Brain microvascular endothelial cell (primary cell): ENCODE results near the gene ARL17B.
A peak's percentile ranks its signal among the peaks of the same experiment; 100 is the strongest.
"Not testable (repeated sequence)": the region's sequence is repeated elsewhere in the genome, so short reads cannot be mapped to it uniquely, and the experiment has no call there.

Experiments
- DNase-seq: peaks from one replicate; pipeline ENCODE4 v3.0.0-alpha.2; 2020
- H3K27ac ChIP-seq: fragments of 250-450 bp; sonication (Bioruptor Pico); 2 replicates; pipeline ENCODE4 v1.5.1; 2020; ENCODE audit warnings: mild to moderate bottlenecking, moderate library complexity
- H3K27me3 ChIP-seq: fragments of 250-450 bp; sonication (Bioruptor Pico); replicated peaks from 2 replicates; pipeline ENCODE4 v1.5.1; 2020; ENCODE audit warnings: mild to moderate bottlenecking
- H3K36me3 ChIP-seq: fragments of 250-450 bp; sonication (Bioruptor Pico); replicated peaks from 2 replicates; pipeline ENCODE4 v1.5.1; 2020; ENCODE audit warnings: mild to moderate bottlenecking
- H3K4me3 ChIP-seq: 2 replicates; pipeline ENCODE4 v1.5.1; 2011; ENCODE audit warnings: low read depth, mild to moderate bottlenecking, control low read depth, low read length, moderate library complexity
- in situ Hi-C: cut with HindIII; loops from 2 replicates; pipeline ENCODE4 v1.10.0; 2017; ENCODE audit warnings: low sequenced_read_pairs, low pct_ligation_motif_present
- TF ChIP-seq, protein P1 (sequence below): IDR thresholded peaks from 2 replicates; pipeline ENCODE4 v1.5.1; 2011; ENCODE audit warnings: low read depth, mild to moderate bottlenecking, moderate library complexity, low read length, control low read depth, inconsistent platforms; ENCODE audit errors: missing control alignments

ARL17B gene

DNA sequence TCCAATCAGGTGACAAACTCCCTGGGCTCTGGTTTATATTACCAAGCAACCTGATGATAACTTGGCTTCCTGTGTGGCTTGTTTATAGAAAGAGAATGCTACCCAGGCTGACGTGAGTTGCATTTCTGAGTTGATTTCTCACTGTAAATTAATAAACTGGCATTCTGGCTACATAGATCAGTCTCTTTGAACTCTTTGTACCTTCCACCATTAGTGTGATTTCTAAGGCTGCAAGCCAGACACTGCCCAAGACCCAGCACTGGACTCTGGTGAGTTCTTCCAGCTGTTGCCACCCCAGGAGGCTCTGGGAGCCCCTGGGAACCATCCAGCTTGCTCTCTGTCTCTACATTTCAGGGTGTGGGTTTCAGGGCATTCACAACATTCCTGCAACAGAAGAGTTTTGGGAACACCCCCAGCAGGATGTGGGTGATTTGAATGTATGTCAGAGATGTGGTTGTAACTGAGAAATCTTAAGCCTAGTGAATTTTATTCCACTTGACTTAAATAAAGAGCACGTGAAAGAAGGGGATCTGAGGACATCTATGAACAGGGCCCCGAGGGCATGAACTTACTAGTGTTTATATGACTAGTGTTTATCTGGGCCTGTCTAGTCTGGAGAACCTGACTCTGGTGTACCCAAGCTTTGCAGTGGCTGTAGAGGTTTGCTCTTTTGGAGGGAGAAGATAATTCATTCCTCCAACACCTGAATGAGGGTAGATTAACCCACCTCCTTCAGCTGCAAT is 96.9 kb downstream of the ARL17B start:
- peak; percentile 81 for DNase-seq
- Histone ChIP-seq H3K27me3 (no peaks in the 10 kb centered on the region), H3K27ac (peak overlapping the region; percentile 96), H3K36me3 (no peaks in the 10 kb centered on the region), H3K4me3 (no peak overlapping the region)
- TF ChIP-seq, protein P1, sequence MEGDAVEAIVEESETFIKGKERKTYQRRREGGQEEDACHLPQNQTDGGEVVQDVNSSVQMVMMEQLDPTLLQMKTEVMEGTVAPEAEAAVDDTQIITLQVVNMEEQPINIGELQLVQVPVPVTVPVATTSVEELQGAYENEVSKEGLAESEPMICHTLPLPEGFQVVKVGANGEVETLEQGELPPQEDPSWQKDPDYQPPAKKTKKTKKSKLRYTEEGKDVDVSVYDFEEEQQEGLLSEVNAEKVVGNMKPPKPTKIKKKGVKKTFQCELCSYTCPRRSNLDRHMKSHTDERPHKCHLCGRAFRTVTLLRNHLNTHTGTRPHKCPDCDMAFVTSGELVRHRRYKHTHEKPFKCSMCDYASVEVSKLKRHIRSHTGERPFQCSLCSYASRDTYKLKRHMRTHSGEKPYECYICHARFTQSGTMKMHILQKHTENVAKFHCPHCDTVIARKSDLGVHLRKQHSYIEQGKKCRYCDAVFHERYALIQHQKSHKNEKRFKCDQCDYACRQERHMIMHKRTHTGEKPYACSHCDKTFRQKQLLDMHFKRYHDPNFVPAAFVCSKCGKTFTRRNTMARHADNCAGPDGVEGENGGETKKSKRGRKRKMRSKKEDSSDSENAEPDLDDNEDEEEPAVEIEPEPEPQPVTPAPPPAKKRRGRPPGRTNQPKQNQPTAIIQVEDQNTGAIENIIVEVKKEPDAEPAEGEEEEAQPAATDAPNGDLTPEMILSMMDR: no peak
- in situ Hi-C loops: no loop called here

DNA sequence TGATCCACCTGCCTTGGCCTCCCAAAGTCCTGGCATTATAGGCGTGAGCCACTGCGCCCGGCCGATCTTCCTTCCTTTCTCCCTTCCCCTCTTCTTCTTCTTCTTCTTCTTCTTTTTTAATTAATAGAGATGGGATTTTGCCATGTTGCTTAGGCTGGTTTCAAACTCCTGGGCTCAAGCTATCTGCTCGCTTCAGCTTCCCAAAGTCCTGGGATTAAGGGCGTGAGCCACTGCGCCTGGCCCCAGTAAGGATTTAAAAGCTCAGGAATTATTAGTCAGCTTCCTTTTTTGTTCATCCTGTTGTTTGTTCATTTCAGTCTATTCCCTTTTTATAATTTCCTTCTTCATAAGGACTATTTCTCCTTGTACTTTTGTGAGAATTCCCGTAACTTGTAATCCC is 99.3 kb downstream of the ARL17B start:
- H3K36me3 ChIP-seq: no peaks in the 10 kb centered on the region
- TF ChIP-seq, protein P1: no peak
- no peaks in the 10 kb centered on the region for H3K27me3 ChIP-seq
- DNase-seq: no peak
- in situ Hi-C loops: no loop called here
- no peak overlapping the region for H3K27ac ChIP-seq
- H3K4me3 ChIP-seq: no peak overlapping the region

DNA sequence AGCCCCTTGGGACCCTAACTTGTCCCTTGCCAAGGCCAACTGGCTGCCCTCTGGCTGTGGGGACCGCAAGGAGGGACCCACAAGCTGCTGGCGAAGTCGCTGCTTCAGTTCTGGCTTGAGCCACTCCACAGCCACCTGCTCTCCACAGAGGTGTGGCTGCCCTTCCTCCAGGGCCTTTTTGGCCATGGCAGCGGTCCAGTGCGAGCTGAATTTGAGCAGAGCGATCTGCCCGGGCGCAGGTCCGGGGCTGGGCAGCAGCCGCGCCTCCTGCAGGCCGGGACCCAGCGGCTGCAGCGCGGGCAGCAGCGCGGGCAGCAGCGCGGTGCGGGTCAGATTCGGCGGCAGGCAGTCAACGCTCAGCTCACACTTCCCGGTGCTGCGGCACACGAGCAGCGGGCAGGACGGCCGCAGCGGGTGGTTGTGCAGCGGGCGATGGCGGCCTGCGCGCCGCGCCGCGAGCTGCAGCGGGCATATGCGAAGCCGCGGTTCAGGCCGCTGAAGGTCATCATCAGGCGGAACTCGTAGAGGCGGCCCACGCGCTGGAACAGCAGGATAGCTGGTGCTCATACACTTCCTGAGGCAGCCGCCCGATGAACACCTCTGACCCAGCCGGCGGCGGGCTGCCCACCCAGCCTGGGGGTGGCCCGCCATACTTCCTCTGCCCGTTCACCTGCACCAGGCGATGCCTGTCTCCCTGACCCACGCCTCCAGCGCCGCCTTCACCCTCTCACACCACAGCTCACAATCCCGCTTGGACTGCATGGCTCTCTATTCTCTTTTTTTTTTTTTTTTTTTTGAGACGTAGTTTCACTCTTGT is 101.5 kb downstream of the ARL17B start:
- DNase-seq, H3K27me3 ChIP-seq, H3K27ac ChIP-seq, H3K36me3 ChIP-seq, in situ Hi-C loops: not testable (repeated sequence)
- H3K4me3 ChIP-seq: peak overlapping the region; percentile 33

DNA sequence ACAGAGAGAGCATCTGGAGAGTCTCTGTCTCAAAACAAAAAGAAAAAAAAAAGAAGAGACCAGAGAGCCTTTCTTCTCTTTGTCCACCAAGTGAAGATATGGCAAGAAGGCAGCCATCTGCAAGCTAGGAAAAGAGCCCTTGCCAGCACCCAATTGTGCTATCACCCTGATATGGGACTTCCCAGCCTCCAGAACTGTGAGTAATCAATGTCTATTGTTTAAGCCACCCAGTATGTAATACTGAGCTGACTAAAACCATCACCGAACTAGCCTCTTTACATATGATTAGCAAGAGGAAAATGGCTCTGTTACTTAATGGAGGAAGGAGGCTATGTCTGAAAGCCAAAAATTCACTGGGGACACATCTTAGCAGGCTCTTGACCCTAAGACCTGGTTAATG is 105.2 kb downstream of the ARL17B start:
- DNase-seq, H3K36me3 ChIP-seq, H3K27me3 ChIP-seq, H3K4me3 ChIP-seq, in situ Hi-C loops, H3K27ac ChIP-seq: not testable (repeated sequence)

DNA sequence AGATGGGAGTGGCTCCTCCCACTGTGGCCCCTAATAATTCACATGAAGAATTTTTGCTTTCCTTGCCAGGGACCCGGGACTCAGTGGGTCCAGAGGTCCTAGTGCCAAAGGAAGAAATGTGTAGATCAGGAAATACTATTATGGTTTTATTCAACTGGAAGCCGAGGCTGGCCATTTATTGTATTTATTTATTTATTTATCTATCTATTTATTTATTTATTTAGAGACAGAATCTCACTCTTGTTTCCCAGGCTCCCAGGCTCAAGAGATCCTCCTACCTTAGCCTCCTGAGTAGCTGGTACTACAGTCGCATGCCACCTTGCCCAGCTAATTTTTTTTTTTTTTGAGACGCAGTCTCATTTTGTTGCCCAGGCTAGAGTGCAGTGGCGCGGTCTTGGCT is 107.4 kb downstream of the ARL17B start:
- in situ Hi-C loops, H3K27me3 ChIP-seq, H3K27ac ChIP-seq, H3K36me3 ChIP-seq, DNase-seq, H3K4me3 ChIP-seq: not testable (repeated sequence)

DNA sequence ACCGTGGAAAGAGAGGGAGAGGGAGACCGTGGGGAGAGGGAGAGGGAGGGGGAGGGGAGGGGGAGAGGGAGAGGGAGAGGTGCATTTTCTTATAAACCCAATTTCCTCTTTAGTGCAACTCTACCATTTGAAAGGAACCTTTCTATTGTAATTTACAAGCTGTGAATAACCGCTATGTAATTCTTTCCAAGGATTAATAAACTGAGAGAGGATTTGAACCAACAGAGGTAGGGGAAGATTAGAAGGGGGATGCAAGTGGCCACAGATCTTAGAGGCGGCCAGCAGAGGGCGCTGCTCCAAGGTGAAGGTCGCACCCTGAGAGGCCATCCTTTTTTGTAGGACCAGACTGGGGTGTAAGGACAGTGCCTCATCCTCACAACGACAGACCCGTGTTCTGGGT is 107.8 kb downstream of the ARL17B start:
- H3K36me3 ChIP-seq, H3K4me3 ChIP-seq, H3K27ac ChIP-seq, H3K27me3 ChIP-seq, in situ Hi-C loops: not testable (repeated sequence)
- TF ChIP-seq, protein P1: peak; percentile 69
- peak; percentile 25 for DNase-seq

DNA sequence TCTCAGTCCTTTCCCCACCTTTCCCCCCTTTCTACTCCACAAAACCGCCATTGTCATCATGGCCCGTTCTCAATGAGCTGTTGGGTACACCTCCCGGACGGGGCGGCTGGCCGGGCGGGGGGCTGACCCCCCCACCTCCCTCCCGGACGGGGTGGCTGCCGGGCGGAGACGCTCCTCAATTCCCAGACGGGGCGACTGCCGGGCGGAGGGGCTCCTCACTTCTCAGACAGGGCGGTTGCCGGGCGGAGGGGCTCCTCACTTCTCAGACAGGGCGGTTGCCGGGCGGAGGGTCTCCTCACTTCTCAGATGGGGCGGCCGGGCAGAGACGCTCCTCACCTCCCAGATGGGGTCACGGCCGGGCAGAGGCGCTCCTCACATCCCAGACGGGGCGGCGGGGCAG is 108.8 kb downstream of the ARL17B start:
- H3K27ac ChIP-seq, H3K27me3 ChIP-seq, H3K4me3 ChIP-seq, DNase-seq, in situ Hi-C loops, H3K36me3 ChIP-seq: not testable (repeated sequence)

DNA sequence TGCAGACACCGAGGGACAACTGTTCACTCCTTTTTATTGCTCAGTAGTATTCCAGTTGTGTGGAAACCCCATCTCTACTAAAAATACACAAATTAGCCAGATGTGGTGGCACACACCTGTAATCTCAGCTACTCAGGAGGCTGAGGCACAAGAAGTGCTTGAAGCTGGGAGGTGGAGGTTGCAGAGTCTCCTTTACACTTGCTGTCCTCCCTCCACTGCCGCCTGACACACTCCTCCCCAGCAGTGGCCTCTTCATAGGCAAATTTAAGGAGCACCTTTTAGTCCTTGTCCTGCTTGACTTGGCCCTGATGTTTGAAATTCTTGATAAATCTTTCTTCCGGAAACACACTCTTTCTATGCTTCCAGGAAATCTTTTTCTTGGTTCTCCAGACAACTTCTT is 112.4 kb downstream of the ARL17B start:
- H3K36me3 ChIP-seq, H3K4me3 ChIP-seq, H3K27me3 ChIP-seq, DNase-seq, in situ Hi-C loops, H3K27ac ChIP-seq: not testable (repeated sequence)

DNA sequence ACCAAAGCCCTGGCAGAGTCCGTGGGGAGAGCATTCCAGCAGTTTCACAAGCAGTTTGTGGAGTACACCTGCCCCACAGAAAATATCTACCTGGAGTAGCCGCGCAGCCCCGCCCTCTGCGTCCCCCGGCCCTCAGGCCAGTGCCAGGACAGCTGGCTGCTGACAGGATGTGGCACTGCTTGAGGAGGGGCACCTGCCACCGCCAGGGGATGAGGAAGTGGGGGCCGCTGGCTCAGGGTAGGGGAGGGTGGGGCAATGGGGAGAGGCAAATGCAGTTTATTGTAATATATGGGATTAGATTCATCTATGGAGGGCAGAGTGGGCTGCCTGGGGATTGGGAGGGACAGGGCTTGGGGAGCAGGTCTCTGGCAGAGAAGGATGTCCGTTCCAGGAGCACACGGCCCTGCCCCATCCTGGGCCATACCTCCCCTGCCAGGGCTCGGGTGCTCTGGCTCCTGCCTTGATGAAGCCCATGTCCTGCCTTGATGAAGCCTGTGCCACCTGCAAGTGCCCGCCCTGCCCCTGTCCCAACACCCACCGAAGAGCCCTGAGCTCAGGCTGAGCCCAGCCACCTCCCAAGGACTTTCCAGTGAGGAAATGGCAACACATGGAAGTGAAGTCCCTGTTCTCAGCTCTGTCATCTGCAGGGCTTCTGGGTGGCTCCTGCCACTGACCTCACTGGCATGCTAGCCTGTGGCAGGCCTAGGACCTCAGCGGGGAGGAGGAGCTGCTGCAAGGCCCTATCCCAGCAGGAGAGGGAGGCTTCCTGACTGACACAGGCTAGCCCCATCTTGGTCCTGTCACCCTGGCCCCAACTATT is 116.4 kb downstream of the ARL17B start:
- H3K27ac ChIP-seq, H3K27me3 ChIP-seq, DNase-seq, H3K4me3 ChIP-seq, in situ Hi-C loops, H3K36me3 ChIP-seq: not testable (repeated sequence)

DNA sequence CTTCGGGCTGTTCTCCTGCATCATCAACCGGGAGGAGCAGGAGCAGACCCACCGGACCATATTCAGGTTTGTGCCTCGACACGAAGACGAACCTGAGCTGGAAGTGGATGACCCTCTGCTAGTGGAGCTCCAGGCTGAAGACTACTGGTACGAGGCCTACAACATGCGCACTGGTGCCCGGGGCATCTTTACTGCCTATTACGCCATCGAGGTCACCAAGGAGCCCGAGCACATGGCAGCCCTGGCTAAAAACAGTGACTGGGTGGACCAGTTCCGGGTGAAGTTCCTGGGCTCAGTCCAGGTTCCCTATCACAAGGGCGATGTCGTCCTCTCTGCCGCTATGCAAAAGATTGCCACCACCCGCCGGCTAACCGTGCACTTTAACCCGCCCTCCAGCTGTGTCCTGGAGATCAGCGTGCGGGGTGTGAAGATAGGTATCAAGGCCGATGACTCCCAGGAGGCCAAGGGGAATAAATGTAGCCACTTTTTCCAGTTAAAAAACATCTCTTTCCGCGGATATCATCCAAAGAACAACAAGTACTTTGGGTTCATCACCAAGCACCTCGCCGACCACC is 117.1 kb downstream of the ARL17B start:
- DNase-seq, H3K27ac ChIP-seq, in situ Hi-C loops, H3K36me3 ChIP-seq, H3K4me3 ChIP-seq, H3K27me3 ChIP-seq: not testable (repeated sequence)
